PC-9 (cell line): ENCODE results near the gene PKN2.

Source experiments
- EZH2 ChIP-seq: fragments of 200-600 bp; sonication (generic); IDR thresholded peaks from 2 replicates; pipeline ENCODE4 v1.8.0; 2017; ENCODE audit warnings: antibody characterized with exemption, low read depth
- TF ChIP-seq, protein P1 (sequence below): fragments of 200-600 bp; sonication (generic); conservative IDR thresholded peaks from 2 replicates; pipeline ENCODE4 v1.6.1; 2017; ENCODE audit warnings: mixed run types, antibody characterized with exemption, mild to moderate bottlenecking, moderate library complexity

DNA sequence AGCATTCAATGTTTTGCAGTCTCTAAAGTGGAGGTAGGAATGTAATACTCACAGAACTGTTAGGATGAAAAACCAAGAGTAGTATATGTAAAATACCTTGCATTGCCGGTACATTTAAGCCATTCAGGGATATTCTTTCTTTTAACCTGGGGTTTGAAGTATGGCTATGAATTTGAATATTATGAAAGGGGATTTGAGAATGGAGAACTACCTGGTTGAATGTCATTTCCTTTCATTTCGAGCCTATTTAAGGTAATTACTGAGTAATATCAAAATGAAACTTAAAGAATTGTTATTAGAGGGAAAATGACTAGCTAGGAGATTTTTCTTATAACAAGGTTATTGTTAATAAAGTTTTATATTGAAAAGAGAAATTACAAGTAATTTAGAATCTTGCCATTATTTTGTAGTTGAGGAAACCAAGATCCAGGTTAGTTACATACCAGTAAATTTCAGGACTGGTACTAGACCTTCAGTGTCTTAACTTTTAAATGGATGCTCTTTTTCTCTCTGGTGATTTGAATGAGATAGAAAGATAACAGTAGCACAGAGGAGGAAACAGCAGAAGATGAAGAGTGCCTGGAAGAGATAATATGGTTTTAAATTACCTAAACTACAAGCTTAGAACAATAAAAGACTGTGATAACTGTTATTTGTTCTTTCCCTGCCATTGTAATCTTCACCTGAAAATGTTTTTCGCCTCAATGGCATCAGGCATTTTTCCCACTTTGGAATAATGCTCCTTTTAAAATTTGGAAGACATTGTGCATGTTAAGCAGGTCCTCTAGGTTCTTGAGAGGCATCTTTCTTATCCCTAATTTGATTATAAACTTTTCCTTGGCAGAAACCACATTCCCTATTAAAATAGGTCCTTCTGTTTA, 103.2 kb downstream of the PKN2 start:
- TF ChIP-seq, protein P1, sequence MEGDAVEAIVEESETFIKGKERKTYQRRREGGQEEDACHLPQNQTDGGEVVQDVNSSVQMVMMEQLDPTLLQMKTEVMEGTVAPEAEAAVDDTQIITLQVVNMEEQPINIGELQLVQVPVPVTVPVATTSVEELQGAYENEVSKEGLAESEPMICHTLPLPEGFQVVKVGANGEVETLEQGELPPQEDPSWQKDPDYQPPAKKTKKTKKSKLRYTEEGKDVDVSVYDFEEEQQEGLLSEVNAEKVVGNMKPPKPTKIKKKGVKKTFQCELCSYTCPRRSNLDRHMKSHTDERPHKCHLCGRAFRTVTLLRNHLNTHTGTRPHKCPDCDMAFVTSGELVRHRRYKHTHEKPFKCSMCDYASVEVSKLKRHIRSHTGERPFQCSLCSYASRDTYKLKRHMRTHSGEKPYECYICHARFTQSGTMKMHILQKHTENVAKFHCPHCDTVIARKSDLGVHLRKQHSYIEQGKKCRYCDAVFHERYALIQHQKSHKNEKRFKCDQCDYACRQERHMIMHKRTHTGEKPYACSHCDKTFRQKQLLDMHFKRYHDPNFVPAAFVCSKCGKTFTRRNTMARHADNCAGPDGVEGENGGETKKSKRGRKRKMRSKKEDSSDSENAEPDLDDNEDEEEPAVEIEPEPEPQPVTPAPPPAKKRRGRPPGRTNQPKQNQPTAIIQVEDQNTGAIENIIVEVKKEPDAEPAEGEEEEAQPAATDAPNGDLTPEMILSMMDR, result no peak
- no peak for TF ChIP-seq EZH2
